ENCODE results near the gene IRF2BP2.

The IRF2BP2 gene

DNA sequence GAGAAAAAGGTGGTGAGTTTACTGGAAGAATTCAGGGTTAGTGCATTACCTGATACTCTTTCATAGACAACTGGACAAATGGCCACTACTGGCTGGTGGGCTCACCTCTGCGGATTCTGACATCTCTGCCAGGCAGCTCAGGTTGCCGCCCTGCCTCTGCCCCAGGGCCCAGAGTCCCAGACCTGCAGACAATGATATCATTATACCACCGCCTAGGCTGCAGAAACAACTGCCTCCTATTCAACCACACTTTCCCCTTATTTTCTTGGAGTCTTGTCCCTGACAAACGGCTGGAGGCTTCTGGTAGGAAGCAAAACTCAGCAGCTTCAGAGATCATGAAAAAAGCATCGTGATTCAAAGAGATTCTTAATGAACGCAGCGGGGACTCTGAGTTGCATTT is 37.0 kb downstream of the IRF2BP2 start:
- DNase-seq: no peak
- TF ChIP-seq, protein P1, sequence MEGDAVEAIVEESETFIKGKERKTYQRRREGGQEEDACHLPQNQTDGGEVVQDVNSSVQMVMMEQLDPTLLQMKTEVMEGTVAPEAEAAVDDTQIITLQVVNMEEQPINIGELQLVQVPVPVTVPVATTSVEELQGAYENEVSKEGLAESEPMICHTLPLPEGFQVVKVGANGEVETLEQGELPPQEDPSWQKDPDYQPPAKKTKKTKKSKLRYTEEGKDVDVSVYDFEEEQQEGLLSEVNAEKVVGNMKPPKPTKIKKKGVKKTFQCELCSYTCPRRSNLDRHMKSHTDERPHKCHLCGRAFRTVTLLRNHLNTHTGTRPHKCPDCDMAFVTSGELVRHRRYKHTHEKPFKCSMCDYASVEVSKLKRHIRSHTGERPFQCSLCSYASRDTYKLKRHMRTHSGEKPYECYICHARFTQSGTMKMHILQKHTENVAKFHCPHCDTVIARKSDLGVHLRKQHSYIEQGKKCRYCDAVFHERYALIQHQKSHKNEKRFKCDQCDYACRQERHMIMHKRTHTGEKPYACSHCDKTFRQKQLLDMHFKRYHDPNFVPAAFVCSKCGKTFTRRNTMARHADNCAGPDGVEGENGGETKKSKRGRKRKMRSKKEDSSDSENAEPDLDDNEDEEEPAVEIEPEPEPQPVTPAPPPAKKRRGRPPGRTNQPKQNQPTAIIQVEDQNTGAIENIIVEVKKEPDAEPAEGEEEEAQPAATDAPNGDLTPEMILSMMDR (IDR thresholded peaks at IDR 0.05; ENCODE audit: low read depth, low read length, missing control alignments): no peak
- Histone ChIP-seq H3K27me3 (replicated peaks) (no peaks in the 10 kb centered on the region), H3K36me3 (replicated peaks) (no peaks in the 10 kb centered on the region), H3K4me3 (ENCODE audit: low read depth, low read length) (no peak overlapping the region), H3K27ac (no peak overlapping the region)
- in situ Hi-C loops (cut with HindIII; ENCODE audit: low pct_ligation_motif_present, low sequenced_read_pairs): no loop called here

DNA sequence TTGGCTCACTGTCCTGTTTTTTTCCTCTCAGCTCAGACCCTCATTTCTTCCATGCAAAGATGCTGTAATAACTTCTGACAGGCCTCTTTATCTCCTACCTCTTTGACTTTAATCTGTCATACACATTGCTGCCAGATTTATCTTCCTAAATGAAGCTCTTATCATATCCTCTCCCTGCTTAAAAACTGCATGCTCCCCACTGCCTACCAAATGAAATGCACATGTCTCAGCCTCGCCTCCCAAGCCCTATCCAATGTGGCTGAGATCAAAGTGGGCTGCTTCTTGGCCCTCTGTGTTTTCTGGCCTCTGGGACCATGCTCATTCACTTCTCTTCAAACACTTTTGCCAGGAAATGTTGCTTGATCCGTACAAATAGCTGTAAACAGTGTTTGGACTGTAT is 38.3 kb downstream of the IRF2BP2 start:
- Histone ChIP-seq H3K27me3 (replicated peaks) (no peaks in the 10 kb centered on the region), H3K36me3 (replicated peaks) (no peaks in the 10 kb centered on the region), H3K4me3 (ENCODE audit: low read depth, low read length) (no peak overlapping the region), H3K27ac (no peak overlapping the region)
- TF ChIP-seq, protein P1 (IDR thresholded peaks at IDR 0.05; ENCODE audit: low read depth, low read length, missing control alignments): no peak
- no peak for DNase-seq
- in situ Hi-C loops (cut with HindIII; ENCODE audit: low pct_ligation_motif_present, low sequenced_read_pairs): no loop called here

DNA sequence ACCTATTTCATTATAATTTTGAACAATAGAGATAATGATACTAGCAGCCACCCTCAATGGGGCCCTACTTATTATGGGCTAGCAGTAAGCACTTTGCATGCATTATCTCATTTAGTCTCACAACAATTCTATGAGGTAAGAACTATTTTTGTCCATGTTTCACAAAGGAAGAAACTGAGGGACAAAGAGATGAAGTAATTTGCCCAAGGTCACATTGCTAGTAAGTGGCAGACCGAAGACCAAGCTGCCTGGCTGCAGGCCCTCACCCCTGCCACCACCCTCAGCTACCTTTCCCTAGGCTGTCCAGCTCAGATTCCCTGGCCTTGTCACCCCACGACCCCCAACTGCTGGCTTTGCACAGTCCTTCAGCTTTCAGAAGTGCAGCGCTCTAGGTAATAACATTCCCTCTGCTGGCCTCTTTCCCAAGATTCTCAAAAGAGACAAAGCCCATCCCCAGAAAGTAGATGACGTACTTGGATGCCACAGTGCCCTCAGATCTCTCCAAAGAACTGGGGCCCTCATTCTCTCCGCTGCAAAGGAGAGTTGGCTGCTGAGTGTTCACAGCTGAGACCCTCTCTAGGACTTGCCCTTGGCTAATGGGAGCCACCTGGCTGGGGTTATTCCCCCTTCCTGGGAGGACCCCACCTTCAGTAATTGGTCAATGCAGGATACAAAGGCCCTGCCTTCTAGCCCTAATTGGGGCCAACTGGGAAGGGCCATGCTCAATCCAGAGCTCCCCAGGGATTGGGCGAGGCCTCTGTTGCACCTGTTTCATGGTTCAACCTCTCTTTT is 39.5 kb downstream of the IRF2BP2 start:
- Histone ChIP-seq H3K4me3 (ENCODE audit: low read depth, low read length) (no peak overlapping the region), H3K36me3 (replicated peaks) (no peaks in the 10 kb centered on the region), H3K27ac (no peak overlapping the region), H3K27me3 (replicated peaks) (no peaks in the 10 kb centered on the region)
- in situ Hi-C loops (cut with HindIII; ENCODE audit: low pct_ligation_motif_present, low sequenced_read_pairs): no loop called here
- TF ChIP-seq, protein P1 (IDR thresholded peaks at IDR 0.05; ENCODE audit: low read depth, low read length, missing control alignments): no peak
- no peak for DNase-seq

DNA sequence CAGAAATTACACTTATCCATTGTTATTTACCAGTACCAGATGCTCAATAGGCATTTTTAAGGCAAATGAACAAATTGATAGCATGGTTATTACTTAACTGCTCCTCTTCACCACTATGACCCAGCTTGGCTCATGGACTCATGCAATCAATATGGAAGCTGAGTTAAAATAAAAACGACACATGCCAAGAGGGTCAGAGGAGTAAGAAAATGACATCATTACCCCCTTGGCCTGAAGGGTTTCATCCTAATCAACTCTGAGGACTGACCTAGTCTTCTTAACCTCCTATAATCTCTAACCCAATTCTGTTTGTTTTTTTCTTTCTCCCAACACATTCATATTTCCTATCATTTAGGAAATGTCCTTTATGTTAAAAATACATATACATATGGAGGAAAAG is 41.6 kb downstream of the IRF2BP2 start:
- H3K36me3 ChIP-seq (replicated peaks): no peaks in the 10 kb centered on the region
- no peak for DNase-seq
- no peak overlapping the region for H3K27ac ChIP-seq
- H3K4me3 ChIP-seq (ENCODE audit: low read depth, low read length): no peak overlapping the region
- in situ Hi-C loops (cut with HindIII; ENCODE audit: low pct_ligation_motif_present, low sequenced_read_pairs): no loop called here
- TF ChIP-seq, protein P1 (IDR thresholded peaks at IDR 0.05; ENCODE audit: low read depth, low read length, missing control alignments): no peak
- H3K27me3 ChIP-seq (replicated peaks): no peaks in the 10 kb centered on the region

DNA sequence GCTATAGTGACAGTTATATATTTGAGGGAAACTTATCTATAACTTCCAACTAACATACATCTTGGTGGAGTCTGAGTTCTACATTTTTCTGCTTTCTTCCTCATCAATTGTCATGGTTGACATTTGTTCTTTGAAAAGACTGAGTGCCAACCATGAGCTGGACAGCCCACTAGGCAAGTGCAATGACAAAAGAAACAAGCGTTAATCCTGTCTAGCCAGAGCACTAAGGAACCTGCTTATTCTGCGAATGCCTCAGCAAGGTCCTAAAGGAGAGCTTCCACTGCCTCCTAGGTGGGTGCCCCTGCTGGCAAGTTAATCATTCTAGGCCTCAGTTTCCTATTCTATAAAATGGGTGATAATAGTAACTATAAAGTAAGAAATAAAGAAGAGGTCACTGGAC is 44.8 kb downstream of the IRF2BP2 start:
- Histone ChIP-seq H3K36me3 (replicated peaks) (no peaks in the 10 kb centered on the region), H3K4me3 (ENCODE audit: low read depth, low read length) (no peak overlapping the region), H3K27me3 (replicated peaks) (no peaks in the 10 kb centered on the region), H3K27ac (peak overlapping the region; percentile 46)
- in situ Hi-C loops (cut with HindIII; ENCODE audit: low pct_ligation_motif_present, low sequenced_read_pairs): no loop called here
- no peak for DNase-seq
- TF ChIP-seq, protein P1 (IDR thresholded peaks at IDR 0.05; ENCODE audit: low read depth, low read length, missing control alignments): no peak

Data from brain microvascular endothelial cell (primary cell).